ENCODE data around the gene EFL1.
"Not testable (repeated sequence)": the region's sequence is repeated elsewhere in the genome, so short reads cannot be mapped to it uniquely, and the experiment has no call there.

Gene EFL1

GRCh38 chr15:82262422-82263026, at the start of gene EFL1, which contains the start of gene SAXO2:
EFL1 (minus strand) TSS chr15:82262734; CDS start chr15:82261778, 956 bp downstream.
SAXO2 (plus strand) TSS chr15:82262818; CDS start chr15:82262880, 62 bp downstream.
- H3K9me3 ChIP-seq (ENCODE audit: severe bottlenecking), result no peaks in the 10 kb centered on the region
- peak within 1 kb of the TSS; percentile 71 for H3K4me3 ChIP-seq (ENCODE audit: severe bottlenecking)
- H3K36me3 ChIP-seq (ENCODE audit: low read depth), result peaks cover 36% of the 10 kb centered on the region
- H3K27me3 ChIP-seq (ENCODE audit: insufficient read depth, poor library complexity, severe bottlenecking), result no peaks in the 10 kb centered on the region
- H3K4me1 ChIP-seq (ENCODE audit: insufficient read depth, poor library complexity, severe bottlenecking), result peaks cover 23% of the 10 kb centered on the region
- peak within 1 kb of the TSS; percentile 75 for H3K27ac ChIP-seq (ENCODE audit: poor library complexity, severe bottlenecking)
- DNase-seq (ENCODE audit: low spot score) (peak; percentile 97), ATAC-seq (ENCODE audit: low read depth) (peak; percentile 81)
- TF ChIP-seq CTCF (IDR thresholded peaks at IDR 0.05; ENCODE audit: poor library complexity, severe bottlenecking), result no peak

- not testable (repeated sequence) for DNase-seq (ENCODE audit: low spot score); H3K4me1 ChIP-seq (ENCODE audit: insufficient read depth, poor library complexity, severe bottlenecking); ATAC-seq (ENCODE audit: low read depth); H3K27ac ChIP-seq (ENCODE audit: poor library complexity, severe bottlenecking); H3K36me3 ChIP-seq (ENCODE audit: low read depth); H3K4me3 ChIP-seq (ENCODE audit: severe bottlenecking); H3K27me3 ChIP-seq (ENCODE audit: insufficient read depth, poor library complexity, severe bottlenecking); H3K9me3 ChIP-seq (ENCODE audit: severe bottlenecking)
Observed at GRCh38 chr15:82311321-82311720, 48.8 kb upstream of the EFL1 start.

- ATAC-seq (ENCODE audit: low read depth) (no peak), DNase-seq (ENCODE audit: low spot score) (no peak)
- no peak overlapping the region for H3K4me3 ChIP-seq (ENCODE audit: severe bottlenecking)
- H3K4me1 ChIP-seq (ENCODE audit: insufficient read depth, poor library complexity, severe bottlenecking), result no peaks in the 10 kb centered on the region
- TF ChIP-seq CTCF (IDR thresholded peaks at IDR 0.05; ENCODE audit: poor library complexity, severe bottlenecking), result no peak
- no peak overlapping the region for H3K27ac ChIP-seq (ENCODE audit: poor library complexity, severe bottlenecking)
- H3K9me3 ChIP-seq (ENCODE audit: severe bottlenecking), result no peaks in the 10 kb centered on the region
- H3K27me3 ChIP-seq (ENCODE audit: insufficient read depth, poor library complexity, severe bottlenecking), result no peaks in the 10 kb centered on the region
- no peaks in the 10 kb centered on the region for H3K36me3 ChIP-seq (ENCODE audit: low read depth)
Observed at GRCh38 chr15:82309802-82310201, 47.3 kb upstream of the EFL1 start.

- peak; percentile 23 for DNase-seq (ENCODE audit: low spot score)
- ATAC-seq (ENCODE audit: low read depth), result no peak
- no peaks in the 10 kb centered on the region for H3K27me3 ChIP-seq (ENCODE audit: insufficient read depth, poor library complexity, severe bottlenecking)
- no peaks in the 10 kb centered on the region for H3K36me3 ChIP-seq (ENCODE audit: low read depth)
- TF ChIP-seq CTCF (IDR thresholded peaks at IDR 0.05; ENCODE audit: poor library complexity, severe bottlenecking), result no peak
- H3K4me1 ChIP-seq (ENCODE audit: insufficient read depth, poor library complexity, severe bottlenecking), result no peaks in the 10 kb centered on the region
- H3K4me3 ChIP-seq (ENCODE audit: severe bottlenecking), result no peak overlapping the region
- H3K27ac ChIP-seq (ENCODE audit: poor library complexity, severe bottlenecking), result no peak overlapping the region
- H3K9me3 ChIP-seq (ENCODE audit: severe bottlenecking), result no peaks in the 10 kb centered on the region
Observed at GRCh38 chr15:82307714-82308081, 45.2 kb upstream of the EFL1 start.

GRCh38 chr15:82306791-82307713, 44.5 kb upstream of the EFL1 start:
- no peaks in the 10 kb centered on the region for H3K27me3 ChIP-seq (ENCODE audit: insufficient read depth, poor library complexity, severe bottlenecking)
- DNase-seq (ENCODE audit: low spot score) (peak; percentile 59), ATAC-seq (ENCODE audit: low read depth) (no peak)
- no peaks in the 10 kb centered on the region for H3K4me1 ChIP-seq (ENCODE audit: insufficient read depth, poor library complexity, severe bottlenecking)
- no peaks in the 10 kb centered on the region for H3K9me3 ChIP-seq (ENCODE audit: severe bottlenecking)
- no peak for TF ChIP-seq CTCF (IDR thresholded peaks at IDR 0.05; ENCODE audit: poor library complexity, severe bottlenecking)
- no peak overlapping the region for H3K4me3 ChIP-seq (ENCODE audit: severe bottlenecking)
- no peaks in the 10 kb centered on the region for H3K36me3 ChIP-seq (ENCODE audit: low read depth)
- no peak overlapping the region for H3K27ac ChIP-seq (ENCODE audit: poor library complexity, severe bottlenecking)
